Renal pelvis (tissue), 4 donors: Measurements from ENCODE around the gene UBN1. TPM values are rescaled to one million over a fixed set of nuclear protein-coding genes. Genes with fewer than 3 reads are reported as not detected.
A peak's percentile ranks its signal among the peaks of the same experiment; 100 is the strongest.

Experiments
- DNase-seq: peaks from one replicate; pipeline ENCODE4 v3.0.0-alpha.2; 2013
- polyA plus RNA-seq, 3 donors: library from polyadenylated mRNA; unstranded; fragments of 120-200 nt; gene quantifications; one replicate each; pipeline ENCODE4 v1.2.1, GENCODE V29; 2013; ENCODE audit not compliant: insufficient read length in 3 of 3

Gene UBN1
- polyA plus RNA-seq, 3 donors = 33.9 to 41.4 (median 41.0) TPM

- no peak for DNase-seq
Measured at GRCh38 chr16:4813251-4814003, 33.9 kb upstream of the UBN1 start.

GRCh38 chr16:4814046-4814445 is 33.2 kb upstream of the UBN1 start:
- DNase-seq = no peak

GRCh38 chr16:4814542-4815173 is 32.6 kb upstream of the UBN1 start:
- DNase-seq = no peak

GRCh38 chr16:4820652-4821051 is 26.6 kb upstream of the UBN1 start:
- DNase-seq = no peak

GRCh38 chr16:4825196-4825595 is 22.1 kb upstream of the UBN1 start:
- no peak for DNase-seq

GRCh38 chr16:4826526-4826925 is 20.8 kb upstream of the UBN1 start:
- no peak for DNase-seq

GRCh38 chr16:4826980-4827379 is 20.3 kb upstream of the UBN1 start:
- no peak for DNase-seq

- no peak for DNase-seq
Measured at GRCh38 chr16:4828567-4829321, 18.5 kb upstream of the UBN1 start.

- no peak for DNase-seq
Measured at GRCh38 chr16:4830408-4830807, 16.9 kb upstream of the UBN1 start.

- no peak for DNase-seq
Measured at GRCh38 chr16:4831616-4832015, 15.7 kb upstream of the UBN1 start.

GRCh38 chr16:4832698-4833343 is 14.5 kb upstream of the UBN1 start:
- no peak for DNase-seq

GRCh38 chr16:4833584-4833983 is 13.7 kb upstream of the UBN1 start:
- no peak for DNase-seq

GRCh38 chr16:4836727-4837126 is 10.6 kb upstream of the UBN1 start:
- no peak for DNase-seq

- DNase-seq = no peak
Measured at GRCh38 chr16:4837733-4838501, 9.4 kb upstream of the UBN1 start.

GRCh38 chr16:4839942-4840341 is 7.3 kb upstream of the UBN1 start:
- DNase-seq = no peak

GRCh38 chr16:4840984-4841383 is 6.3 kb upstream of the UBN1 start:
- no peak for DNase-seq

- DNase-seq = peak; percentile 50
Measured at GRCh38 chr16:4846503-4846900, 779 bp upstream of the UBN1 start.

GRCh38 chr16:4847774-4848587 is 700 bp downstream of the UBN1 start:
- DNase-seq = peak; percentile 29

- DNase-seq = no peak
Measured at GRCh38 chr16:4850211-4850610, 2.9 kb downstream of the UBN1 start.

- no peak for DNase-seq
Measured at GRCh38 chr16:4852221-4852872, 5.1 kb downstream of the UBN1 start.
